Ishikawa (cell line): ENCODE data around the gene NUP88.

Experiments
- CEBPB ChIP-seq: IDR thresholded peaks from 2 replicates; pipeline ENCODE4 v1.6.1; 2012
- EP300 ChIP-seq: IDR thresholded peaks from 2 replicates; pipeline ENCODE4 v1.6.1; 2012; ENCODE audit warnings: borderline replicate concordance
- RAD21 ChIP-seq: IDR thresholded peaks from 2 replicates; pipeline ENCODE4 v1.6.1; 2012; ENCODE audit warnings: low read depth
- ZBTB7A ChIP-seq: IDR thresholded peaks from 2 replicates; pipeline ENCODE4 v1.6.1; 2012; ENCODE audit warnings: low read depth

- TF ChIP-seq RAD21 (no peak), CEBPB (no peak), EP300 (no peak), ZBTB7A (no peak)
Measured at GRCh38 chr17:5364696-5365095, 54.8 kb downstream of the NUP88 start.
